ENCODE data around the gene DDB1.

The DDB1 gene

DNA sequence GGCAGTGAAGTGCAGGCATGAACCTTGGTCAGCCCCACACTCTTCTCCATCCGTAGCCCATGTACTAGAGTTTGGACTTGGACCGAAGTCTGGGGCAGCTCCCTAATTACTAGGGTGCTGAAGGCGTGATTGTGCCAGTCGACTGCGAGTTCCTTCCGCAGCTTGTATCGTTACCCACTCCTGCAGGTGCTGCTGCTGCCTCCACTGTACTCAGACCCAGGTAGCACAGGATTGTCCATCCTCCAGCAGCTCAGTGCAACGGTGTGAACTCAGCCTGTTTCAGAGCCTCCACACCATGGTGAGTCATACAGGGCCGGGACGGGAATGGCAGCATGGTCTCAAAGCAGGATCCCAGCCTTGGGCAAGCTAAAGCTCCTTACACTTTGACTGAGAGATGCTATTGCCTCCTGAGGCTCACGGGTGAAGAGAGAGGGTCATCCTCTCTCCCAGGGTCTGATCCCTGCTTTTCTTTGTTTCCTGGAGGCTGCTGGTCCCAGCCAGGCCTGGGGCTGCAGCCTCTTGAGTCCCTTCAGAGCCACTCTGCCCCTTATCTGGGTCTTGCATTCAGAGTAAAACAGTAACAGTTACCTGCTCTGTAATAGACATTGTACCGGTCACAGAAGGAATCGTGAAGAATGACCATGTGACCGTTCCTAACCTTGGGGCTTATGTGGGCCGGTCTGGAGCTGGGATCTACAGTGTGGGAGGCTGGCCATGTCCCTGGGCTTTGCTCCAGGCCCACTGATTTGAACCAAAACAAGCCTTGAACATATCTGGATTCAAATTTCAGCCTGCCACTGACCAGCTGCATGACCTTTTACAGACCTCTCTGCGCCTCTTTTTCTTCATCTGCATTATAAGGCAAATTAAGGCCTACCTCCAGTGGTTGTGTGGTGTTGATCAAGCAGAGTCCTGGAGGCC lies 1.8 kb upstream of the DDB1 start:
- no peak for DNase-seq

DNA sequence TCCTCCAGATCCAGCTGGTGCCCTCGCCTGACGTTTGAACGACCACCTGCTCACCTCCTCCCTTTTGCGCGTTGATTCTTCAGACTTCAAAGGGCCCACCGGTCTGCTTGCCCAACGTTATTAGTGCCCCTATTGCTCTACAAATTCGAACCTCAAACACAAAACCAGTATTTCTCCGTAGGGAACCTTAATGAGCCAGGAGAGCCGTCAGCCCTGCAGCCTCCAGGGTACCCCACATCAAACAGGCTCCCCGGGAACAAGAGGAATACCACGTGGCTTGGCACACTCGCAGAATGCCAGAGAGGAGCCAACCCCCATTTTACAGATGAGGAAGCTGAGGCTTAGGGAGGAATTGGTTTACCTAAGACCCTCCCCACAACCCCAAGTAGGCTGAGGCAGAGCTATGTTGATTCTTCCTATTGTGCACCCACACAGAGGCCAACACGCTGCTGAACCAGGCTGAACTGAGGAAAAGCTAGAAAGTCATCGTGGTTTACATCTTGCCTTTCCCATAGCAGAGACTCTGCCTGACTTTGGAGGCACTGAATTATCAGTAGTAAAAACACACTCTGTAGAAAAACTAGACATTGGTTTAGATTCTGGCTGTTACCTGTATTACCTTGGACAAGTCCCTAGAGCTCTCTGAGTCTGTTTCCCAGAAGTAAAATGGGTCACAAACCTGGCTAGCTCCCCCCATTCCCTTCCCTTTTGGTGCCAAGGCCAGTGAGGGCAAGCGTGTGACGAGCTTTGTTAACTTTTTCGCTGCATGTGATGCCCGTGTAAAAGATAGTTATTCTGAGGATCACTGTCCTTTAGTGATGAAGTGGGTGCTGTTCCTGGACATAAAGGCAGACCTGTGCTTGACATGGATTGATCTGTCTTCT lies 887 bp upstream of the DDB1 start:
- DNase-seq = no peak

- DNase-seq = no peak
These were observed 566 bp downstream of the DDB1 start for GRCh38 chr11:61332281-61332796.

DNA sequence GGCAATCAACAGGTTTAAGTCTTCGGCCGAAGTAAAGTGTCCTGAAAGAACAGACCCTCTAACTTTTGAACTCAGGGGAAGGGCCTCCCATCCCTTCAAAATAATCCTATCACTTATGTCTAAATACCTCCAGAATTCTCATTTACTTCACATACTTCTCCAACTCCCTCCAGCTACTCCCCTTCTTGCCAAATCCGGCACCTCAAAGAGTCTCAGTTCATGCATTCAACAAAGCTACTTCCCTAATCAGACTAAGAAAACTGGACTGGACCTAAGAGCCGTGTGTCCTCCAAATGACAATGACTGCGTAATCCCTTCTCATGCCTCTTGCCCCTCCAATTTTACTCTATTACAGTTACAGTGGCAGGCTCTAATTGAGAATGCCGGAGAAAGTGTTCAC lies 1.3 kb downstream of the DDB1 start:
- no peak for DNase-seq

- DNase-seq = no peak
These were observed 3.0 kb downstream of the DDB1 start for GRCh38 chr11:61329871-61330270.

DNA sequence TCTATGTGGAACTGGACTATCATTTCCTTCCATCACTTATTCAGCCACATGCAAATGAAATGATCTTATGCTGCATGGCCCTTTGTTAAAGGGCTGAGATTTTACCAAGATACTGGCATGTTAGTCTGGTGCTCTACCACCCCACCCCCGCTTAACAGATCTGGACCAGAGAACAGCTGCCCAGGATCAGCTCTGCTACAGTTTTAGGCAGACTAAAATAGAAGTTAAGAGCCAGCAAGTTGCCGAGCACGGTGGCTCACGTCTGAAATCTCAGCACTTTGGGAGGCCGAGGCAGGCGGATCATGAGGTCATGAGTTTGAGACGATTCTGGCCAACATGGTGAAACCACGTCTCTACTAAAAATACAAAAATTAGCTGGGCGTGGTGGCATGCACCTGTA lies 4.6 kb downstream of the DDB1 start:
- no peak for DNase-seq

GRCh38 chr11:61327669-61328071 lies 5.2 kb downstream of the DDB1 start:
- DNase-seq = no peak

DNA sequence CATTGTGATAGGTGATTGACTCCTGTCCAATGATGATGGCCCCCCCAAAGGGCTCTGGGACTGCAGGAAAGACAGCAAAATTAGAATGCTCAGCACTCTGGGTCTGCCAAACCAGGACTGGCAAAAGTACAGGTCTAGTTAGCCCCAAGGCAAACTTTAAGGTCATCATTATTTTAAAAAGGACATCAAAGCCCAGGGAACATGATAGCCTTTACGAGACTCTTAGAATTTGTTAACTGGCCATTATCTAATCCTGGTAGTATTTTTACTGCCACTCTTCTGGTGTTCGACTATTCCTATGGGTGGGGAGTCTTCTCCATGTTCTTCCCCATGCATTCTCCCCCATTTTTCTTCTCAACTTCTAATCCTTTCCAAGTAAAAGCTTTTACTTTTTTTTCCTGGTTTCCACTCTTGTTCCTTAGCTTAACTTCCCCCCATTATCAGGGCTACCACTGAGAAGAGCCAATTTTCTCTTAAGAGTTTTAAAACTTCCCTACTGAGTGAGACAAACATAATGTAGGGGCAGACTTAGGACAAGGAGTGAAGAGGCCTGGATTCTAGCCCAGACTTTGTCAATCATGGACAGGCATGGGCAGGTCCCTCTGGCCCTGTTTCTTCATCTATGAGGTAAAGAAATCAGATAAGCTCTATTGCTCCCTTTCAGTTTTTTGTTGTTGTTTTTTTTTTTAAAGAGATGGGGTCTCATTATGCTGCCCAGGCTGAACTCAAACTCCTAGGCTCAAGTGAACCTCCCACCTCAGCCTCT lies 7.1 kb downstream of the DDB1 start:
- DNase-seq = peak; percentile 90

DNA sequence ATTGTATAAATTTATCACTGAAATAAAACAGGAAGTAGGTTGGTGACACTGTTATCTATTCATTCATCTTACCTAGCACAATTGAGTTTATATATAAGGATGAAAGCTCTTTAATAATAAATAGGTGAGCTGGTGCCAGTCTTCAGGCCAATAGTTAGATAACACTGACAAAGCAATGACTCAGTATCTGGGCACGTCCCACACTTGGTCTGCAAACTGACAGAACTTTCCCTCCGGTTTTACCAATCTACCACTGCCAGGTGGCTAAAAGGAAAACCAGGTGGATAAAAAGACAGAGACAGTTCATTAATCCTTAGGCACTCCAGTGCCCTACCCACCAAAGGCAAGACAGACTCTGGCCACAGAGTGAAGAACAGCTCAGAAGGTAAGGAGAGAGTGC lies 17.6 kb downstream of the DDB1 start:
- no peak for DNase-seq

DNA sequence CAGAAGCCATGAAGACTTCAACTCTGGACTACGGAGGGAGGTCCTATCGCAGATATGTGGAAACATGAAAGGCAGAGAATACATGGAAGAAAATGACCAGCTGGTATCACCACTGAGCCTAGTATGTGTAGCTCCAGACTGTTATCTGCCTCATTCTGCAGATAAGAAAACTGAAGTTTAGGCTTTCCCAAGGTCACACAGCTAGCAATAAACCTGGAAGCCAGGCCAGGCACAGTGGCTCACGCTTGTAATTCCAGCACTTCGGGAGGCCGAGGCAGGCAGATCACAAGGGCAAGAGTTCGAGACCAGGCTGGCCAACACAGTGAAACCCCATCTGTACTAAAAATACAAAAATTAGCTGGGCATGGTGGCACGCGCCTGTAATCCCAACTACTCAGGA lies 22.2 kb downstream of the DDB1 start:
- DNase-seq = no peak

GRCh38 chr11:61309739-61310138 lies 23.2 kb downstream of the DDB1 start:
- no peak for DNase-seq

GRCh38 chr11:61309141-61309540 lies 23.8 kb downstream of the DDB1 start:
- DNase-seq = no peak

DNA sequence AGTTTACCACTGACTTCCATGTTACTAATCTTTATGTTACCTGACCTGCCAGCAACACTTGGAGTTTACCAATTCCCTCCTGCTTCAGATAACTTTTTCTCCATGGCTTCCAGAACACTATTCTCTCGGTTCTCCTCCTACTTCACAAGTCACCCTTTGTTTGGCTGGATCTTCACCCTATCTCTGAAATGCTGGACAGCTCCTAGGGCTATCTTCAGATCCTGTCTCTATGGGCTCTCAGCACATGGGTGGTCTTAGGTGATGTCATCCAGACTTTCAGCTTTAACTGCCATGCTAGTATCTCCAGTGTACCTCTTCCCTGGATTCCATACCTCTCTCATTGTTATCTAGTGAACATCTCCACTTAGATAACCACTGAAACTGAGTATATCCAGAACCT lies 25.6 kb downstream of the DDB1 start:
- no peak for DNase-seq

GRCh38 chr11:61306221-61306620 lies 26.7 kb downstream of the DDB1 start:
- DNase-seq = no peak

DNA sequence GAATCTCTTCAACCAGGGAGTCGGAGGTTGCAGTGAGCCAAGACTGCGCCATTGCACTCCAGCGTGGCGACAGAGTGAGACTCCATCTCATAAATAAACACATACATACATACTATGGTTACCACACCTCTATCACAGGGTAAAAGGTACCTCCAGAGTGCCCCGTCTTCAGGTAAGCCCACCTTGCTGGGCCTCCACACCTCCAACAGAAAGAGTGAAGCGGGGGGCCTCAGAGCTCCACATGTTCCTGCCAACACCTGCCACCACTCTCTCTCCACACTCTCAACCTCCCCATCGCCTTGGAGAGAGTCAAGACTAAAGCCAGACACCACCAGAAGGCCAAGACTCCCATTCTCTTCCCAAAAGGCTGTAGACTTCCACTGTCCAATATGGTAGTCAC lies 27.5 kb downstream of the DDB1 start:
- DNase-seq = no peak

GRCh38 chr11:61303725-61304124 lies 29.2 kb downstream of the DDB1 start:
- DNase-seq = no peak

GRCh38 chr11:61302550-61302949 lies 30.4 kb downstream of the DDB1 start:
- no peak for DNase-seq

DNA sequence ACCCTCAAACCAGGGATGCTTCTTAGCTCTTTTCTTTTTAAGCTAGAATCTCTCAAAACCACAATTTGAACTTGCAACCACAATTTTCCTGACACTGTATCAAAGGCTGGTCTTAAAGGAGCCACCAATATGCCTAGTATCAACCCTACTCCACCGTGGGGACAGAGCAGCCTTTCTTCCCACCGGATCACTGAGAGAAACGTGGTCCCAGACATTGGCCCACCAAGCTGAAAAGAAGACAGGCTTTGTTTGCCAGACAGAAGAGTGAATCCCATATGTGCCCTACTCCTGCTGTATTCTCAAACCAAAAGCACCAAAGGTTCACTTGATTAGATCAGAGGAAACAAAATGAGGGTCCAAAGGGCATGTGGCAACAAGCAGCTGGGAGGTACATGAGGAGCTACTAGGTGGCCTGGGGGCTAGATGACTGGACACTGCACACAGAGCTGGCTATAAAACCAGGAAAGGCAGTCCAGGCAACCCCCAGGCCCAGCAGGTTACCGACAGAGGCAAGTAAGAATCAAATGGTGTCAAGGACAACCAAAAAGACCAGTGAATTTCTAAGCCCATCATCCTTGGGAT lies 34.2 kb downstream of the DDB1 start:
- DNase-seq = no peak

DNA sequence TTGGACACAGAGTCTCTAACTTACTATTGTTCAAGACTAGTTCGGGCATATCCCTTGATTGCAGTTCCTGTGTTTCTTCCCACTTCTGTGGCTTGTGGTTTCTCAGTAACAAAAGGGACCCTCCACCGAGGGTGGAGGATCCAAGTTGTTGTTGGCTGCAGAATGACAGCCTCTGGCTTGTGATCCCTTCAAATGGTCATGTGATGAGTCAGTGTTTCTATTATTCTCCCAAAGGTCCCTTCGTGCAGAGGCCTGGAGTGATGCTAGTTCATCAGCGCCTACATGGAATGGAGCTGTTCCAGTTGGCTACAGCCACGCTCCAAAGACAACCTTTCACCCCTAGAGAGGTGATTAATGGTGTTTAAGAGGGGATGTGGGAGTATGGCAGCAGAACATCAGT lies 35.2 kb downstream of the DDB1 start:
- DNase-seq = peak; percentile 20

- DNase-seq = no peak
These were observed 35.6 kb downstream of the DDB1 start for GRCh38 chr11:61297341-61297740.

DNA sequence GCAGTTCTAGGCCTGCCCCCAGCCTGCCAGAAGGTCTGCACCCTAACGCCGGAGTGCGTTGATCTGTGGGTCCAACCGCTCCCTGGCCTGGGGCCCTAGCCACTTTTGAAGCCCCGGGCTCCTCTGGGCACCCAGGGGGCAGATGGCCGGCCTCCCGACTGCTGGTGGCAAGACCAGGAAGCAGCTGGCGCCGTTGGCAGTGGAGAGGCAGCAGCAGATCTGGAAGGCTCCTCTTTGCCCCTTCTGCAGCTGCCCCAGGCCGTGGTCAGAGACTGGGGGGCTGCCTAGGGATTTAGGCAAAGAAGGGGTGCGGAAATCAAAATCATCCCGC lies 37.3 kb downstream of the DDB1 start:
- no peak for DNase-seq

GRCh38 chr11:61294717-61295595 lies 37.9 kb downstream of the DDB1 start, which contains the start of gene VWCE:
Gene VWCE, minus strand, starts transcription at chr11:61295316. Its CDS starts 279 bp downstream, at chr11:61295037.
- peak; percentile 49 for DNase-seq

All from NCI-H1105 treated with DMSO at 0.1 percent for 48 hours (cell line).